ENCODE results near the gene ZC3H7B.

Gene ZC3H7B

DNA sequence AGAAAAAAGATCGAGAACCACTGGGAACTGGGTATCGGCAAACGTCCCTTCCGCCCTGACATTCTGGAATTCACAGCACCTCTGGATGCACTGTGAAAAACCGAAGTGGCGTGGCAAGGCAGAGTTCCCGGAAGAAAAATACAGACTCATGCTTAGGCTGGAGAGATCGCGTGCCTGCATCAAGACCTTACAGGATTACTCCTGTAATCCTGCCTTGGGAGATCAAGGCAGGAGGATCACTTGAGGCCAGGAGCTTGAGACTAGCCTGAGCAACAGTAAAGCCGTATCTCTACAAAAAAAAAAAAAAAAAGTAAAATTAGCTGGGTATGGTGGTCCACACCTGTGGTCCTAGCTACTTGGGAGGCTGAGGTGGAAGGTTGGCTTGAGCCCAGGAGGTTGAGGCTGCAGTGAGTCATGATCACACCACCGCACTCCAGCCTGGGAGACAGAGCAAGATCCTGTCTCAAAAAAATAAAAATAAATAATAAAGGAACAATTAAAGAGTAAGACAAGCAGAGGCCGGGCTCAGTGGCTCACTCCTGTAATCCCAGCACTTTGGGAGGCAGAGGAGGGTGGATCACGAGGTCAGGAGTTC is 60.5 kb downstream of the ZC3H7B start:
- Histone ChIP-seq H3K9me3 (ENCODE audit: control insufficient read depth, insufficient read depth, low read length) (no peaks in the 10 kb centered on the region), H3K4me3 (ENCODE audit: low read depth, low read length) (no peak overlapping the region), H3K36me3 (ENCODE audit: control insufficient read depth, insufficient read depth, low read length) (peaks cover 10% of the 10 kb centered on the region), H3K4me1 (ENCODE audit: control insufficient read depth, insufficient read depth, low read length) (peaks cover 3% of the 10 kb centered on the region), H3K9ac (ENCODE audit: low read depth, low read length) (no peak overlapping the region), H3K27me3 (ENCODE audit: control insufficient read depth, insufficient read depth, low read length) (no peaks in the 10 kb centered on the region)

GRCh38 chr22:41362615-41363014 is 61.3 kb downstream of the ZC3H7B start:
- H3K27me3 ChIP-seq (ENCODE audit: control insufficient read depth, insufficient read depth, low read length) = no peaks in the 10 kb centered on the region
- H3K4me1 ChIP-seq (ENCODE audit: control insufficient read depth, insufficient read depth, low read length) = peaks cover 4% of the 10 kb centered on the region
- no peak overlapping the region for H3K9ac ChIP-seq (ENCODE audit: low read depth, low read length)
- H3K36me3 ChIP-seq (ENCODE audit: control insufficient read depth, insufficient read depth, low read length) = peaks cover 5% of the 10 kb centered on the region
- no peaks in the 10 kb centered on the region for H3K9me3 ChIP-seq (ENCODE audit: control insufficient read depth, insufficient read depth, low read length)
- no peak overlapping the region for H3K4me3 ChIP-seq (ENCODE audit: low read depth, low read length)

- peaks cover 4% of the 10 kb centered on the region for H3K4me1 ChIP-seq (ENCODE audit: control insufficient read depth, insufficient read depth, low read length)
- H3K4me3 ChIP-seq (ENCODE audit: low read depth, low read length) = no peak overlapping the region
- no peaks in the 10 kb centered on the region for H3K36me3 ChIP-seq (ENCODE audit: control insufficient read depth, insufficient read depth, low read length)
- H3K27me3 ChIP-seq (ENCODE audit: control insufficient read depth, insufficient read depth, low read length) = no peaks in the 10 kb centered on the region
- H3K9ac ChIP-seq (ENCODE audit: low read depth, low read length) = no peak overlapping the region
- H3K9me3 ChIP-seq (ENCODE audit: control insufficient read depth, insufficient read depth, low read length) = no peaks in the 10 kb centered on the region
These were observed 62.9 kb downstream of the ZC3H7B start for GRCh38 chr22:41364233-41364632.

DNA sequence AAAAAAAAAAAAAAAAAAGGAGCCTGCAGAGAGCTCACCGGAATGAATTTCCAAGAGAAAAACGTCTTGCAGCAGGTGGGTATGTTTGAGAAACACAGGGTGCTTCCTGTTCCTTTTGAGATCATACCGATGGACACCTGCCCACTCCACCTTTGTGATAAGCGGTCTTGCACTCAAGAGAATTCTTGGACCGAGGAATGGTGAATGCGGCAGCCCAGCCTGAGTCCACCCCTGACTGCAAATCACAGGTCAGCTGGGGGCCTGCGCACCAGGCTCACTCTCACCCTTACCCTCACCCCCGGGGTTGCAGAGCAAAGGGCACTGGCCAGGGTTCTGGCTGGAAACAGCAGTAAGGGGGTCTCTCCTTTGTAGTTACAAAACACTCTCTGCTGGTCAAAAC is 63.6 kb downstream of the ZC3H7B start:
- no peaks in the 10 kb centered on the region for H3K36me3 ChIP-seq (ENCODE audit: control insufficient read depth, insufficient read depth, low read length)
- H3K4me3 ChIP-seq (ENCODE audit: low read depth, low read length) = no peak overlapping the region
- no peaks in the 10 kb centered on the region for H3K27me3 ChIP-seq (ENCODE audit: control insufficient read depth, insufficient read depth, low read length)
- H3K4me1 ChIP-seq (ENCODE audit: control insufficient read depth, insufficient read depth, low read length) = peaks cover 3% of the 10 kb centered on the region
- H3K9ac ChIP-seq (ENCODE audit: low read depth, low read length) = no peak overlapping the region
- no peaks in the 10 kb centered on the region for H3K9me3 ChIP-seq (ENCODE audit: control insufficient read depth, insufficient read depth, low read length)

- Histone ChIP-seq H3K9me3 (ENCODE audit: control insufficient read depth, insufficient read depth, low read length) (no peaks in the 10 kb centered on the region), H3K4me1 (ENCODE audit: control insufficient read depth, insufficient read depth, low read length) (peaks cover 2% of the 10 kb centered on the region), H3K4me3 (ENCODE audit: low read depth, low read length) (no peak overlapping the region), H3K36me3 (ENCODE audit: control insufficient read depth, insufficient read depth, low read length) (no peaks in the 10 kb centered on the region), H3K27me3 (ENCODE audit: control insufficient read depth, insufficient read depth, low read length) (no peaks in the 10 kb centered on the region), H3K9ac (ENCODE audit: low read depth, low read length) (no peak overlapping the region)
These were observed 64.1 kb downstream of the ZC3H7B start for GRCh38 chr22:41365425-41365824.

DNA sequence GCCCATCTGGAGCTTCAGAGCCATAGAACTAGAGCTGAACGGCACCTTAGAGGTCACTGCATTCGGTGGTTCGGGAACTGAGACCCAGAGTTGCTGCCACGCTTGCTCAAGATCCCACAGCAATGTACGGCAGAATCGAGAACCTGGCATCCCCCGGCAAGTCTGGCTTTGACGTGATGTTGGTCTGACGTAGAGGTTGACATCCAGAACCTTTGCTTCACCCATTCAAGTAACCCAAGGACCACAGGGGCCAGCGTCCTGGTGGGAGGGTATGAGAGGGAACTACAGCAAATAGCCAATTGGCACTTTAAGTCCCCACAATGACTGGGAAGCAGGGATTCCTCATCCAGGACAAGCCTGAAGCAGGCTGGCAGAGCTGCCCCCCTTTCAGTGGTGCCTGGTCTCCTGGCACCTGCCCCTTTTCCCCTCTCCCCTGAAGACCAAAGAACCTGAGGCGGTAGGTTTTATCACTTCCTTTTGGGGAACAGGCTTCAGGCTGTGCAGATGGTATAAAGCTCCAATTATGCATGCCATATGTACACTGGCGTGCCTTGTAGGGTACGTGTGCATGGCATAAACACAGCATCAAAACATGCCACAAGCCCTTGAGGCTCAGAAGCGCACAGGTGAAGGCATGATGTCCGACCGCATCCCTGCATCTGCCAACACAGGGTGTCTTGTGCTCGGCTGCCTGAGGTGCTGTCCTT is 65.2 kb downstream of the ZC3H7B start:
- Histone ChIP-seq H3K27me3 (ENCODE audit: control insufficient read depth, insufficient read depth, low read length) (no peaks in the 10 kb centered on the region), H3K4me1 (ENCODE audit: control insufficient read depth, insufficient read depth, low read length) (peaks cover 2% of the 10 kb centered on the region), H3K4me3 (ENCODE audit: low read depth, low read length) (no peak overlapping the region), H3K9me3 (ENCODE audit: control insufficient read depth, insufficient read depth, low read length) (no peaks in the 10 kb centered on the region), H3K36me3 (ENCODE audit: control insufficient read depth, insufficient read depth, low read length) (no peaks in the 10 kb centered on the region), H3K9ac (ENCODE audit: low read depth, low read length) (no peak overlapping the region)

DNA sequence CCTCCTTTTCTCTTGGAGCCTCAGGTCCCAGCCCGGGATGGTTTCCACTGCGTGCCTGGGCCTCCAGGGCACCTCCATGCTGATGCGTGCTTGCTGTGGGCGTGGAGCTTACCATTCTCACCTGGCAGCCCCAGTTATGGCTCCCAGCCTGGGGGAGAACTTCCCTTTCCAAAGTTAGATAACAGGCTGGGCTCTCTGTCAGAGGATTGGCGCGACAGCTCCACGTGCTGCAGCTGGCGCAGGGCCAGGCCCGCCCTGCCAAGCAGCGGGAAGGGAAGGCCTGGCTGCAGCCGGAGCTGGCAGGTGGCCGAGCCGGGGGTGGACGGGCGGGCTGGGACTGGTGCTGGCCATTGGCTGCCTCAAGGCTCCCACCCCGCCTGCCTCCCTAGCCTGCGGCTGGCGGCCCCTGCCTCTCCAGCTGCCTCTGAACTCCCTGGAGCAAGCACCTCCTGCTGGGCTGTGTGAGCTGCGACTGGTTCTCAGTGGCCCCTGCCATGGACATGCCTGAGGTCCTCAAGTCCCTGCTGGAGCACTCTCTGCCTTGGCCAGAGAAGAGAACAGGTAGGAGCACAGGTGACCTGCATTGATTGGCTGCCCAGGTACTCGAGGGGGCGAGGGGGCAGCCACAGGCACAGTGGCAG is 65.8 kb downstream of the ZC3H7B start:
- H3K4me3 ChIP-seq (ENCODE audit: low read depth, low read length) = no peak overlapping the region
- H3K9ac ChIP-seq (ENCODE audit: low read depth, low read length) = no peak overlapping the region
- H3K9me3 ChIP-seq (ENCODE audit: control insufficient read depth, insufficient read depth, low read length) = no peaks in the 10 kb centered on the region
- H3K27me3 ChIP-seq (ENCODE audit: control insufficient read depth, insufficient read depth, low read length) = no peaks in the 10 kb centered on the region
- peaks cover 2% of the 10 kb centered on the region for H3K4me1 ChIP-seq (ENCODE audit: control insufficient read depth, insufficient read depth, low read length)
- no peaks in the 10 kb centered on the region for H3K36me3 ChIP-seq (ENCODE audit: control insufficient read depth, insufficient read depth, low read length)

GRCh38 chr22:41367680-41368542 is 66.6 kb downstream of the ZC3H7B start:
- H3K4me3 ChIP-seq (ENCODE audit: low read depth, low read length) = no peak overlapping the region
- no peak overlapping the region for H3K9ac ChIP-seq (ENCODE audit: low read depth, low read length)
- H3K9me3 ChIP-seq (ENCODE audit: control insufficient read depth, insufficient read depth, low read length) = no peaks in the 10 kb centered on the region

DNA sequence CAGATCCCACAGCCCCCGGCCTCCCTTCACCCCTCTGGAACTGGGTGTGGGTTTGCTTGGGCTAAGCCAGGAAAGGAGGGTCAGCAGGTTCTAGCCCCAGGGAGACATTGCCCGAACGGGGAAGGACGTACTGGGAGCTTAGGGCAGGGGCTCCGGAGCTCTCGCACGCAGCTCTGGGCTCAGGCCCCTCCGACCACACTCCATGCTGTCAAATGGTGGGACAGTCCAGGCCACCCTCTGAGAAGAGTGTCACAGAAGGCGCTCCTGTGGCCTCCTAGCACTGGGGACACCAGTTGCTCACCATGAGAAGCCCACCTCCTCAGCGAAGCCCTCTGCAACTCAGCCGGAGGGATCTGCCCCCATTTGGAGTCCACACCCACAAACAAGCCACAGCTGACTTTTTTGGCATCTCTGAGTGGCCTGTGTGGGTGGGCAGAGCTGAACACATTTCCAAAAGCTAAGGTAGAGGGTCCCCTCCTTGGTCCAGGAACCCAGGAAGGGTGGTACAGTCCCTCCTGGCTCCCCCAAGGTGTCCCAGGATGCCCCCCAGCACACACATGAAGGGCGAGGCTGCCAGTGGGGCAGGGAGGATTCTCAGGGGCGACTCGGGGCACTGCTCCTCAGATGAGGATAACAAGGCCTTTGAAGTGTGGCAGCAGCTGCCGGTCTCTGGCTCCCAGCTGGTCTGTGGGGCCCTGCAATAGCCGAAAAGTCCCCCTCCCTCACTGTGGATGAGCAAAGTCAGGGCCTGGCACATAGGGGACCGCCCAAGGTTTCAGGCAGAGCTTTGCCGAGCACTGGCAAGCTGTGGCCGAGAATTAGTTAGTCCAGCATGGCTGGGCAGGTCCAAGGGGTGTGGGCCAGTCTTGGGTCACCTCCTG is 67.5 kb downstream of the ZC3H7B start:
- Histone ChIP-seq H3K9me3 (ENCODE audit: control insufficient read depth, insufficient read depth, low read length) (no peaks in the 10 kb centered on the region), H3K9ac (ENCODE audit: low read depth, low read length) (no peak overlapping the region), H3K27me3 (ENCODE audit: control insufficient read depth, insufficient read depth, low read length) (no peaks in the 10 kb centered on the region), H3K4me3 (ENCODE audit: low read depth, low read length) (no peak overlapping the region), H3K36me3 (ENCODE audit: control insufficient read depth, insufficient read depth, low read length) (no peaks in the 10 kb centered on the region), H3K4me1 (ENCODE audit: control insufficient read depth, insufficient read depth, low read length) (peaks cover 2% of the 10 kb centered on the region)

More at GRCh38 chr22:41367680-41368542, 66.6 kb downstream of the ZC3H7B start:
- Histone ChIP-seq H3K4me1 (ENCODE audit: control insufficient read depth, insufficient read depth, low read length) (peaks cover 2% of the 10 kb centered on the region), H3K36me3 (ENCODE audit: control insufficient read depth, insufficient read depth, low read length) (no peaks in the 10 kb centered on the region), H3K27me3 (ENCODE audit: control insufficient read depth, insufficient read depth, low read length) (no peaks in the 10 kb centered on the region)

GRCh38 chr22:41369424-41369745 is 68.1 kb downstream of the ZC3H7B start:
- Histone ChIP-seq H3K4me1 (ENCODE audit: control insufficient read depth, insufficient read depth, low read length) (peaks cover 2% of the 10 kb centered on the region), H3K4me3 (ENCODE audit: low read depth, low read length) (no peak overlapping the region), H3K27me3 (ENCODE audit: control insufficient read depth, insufficient read depth, low read length) (no peaks in the 10 kb centered on the region), H3K36me3 (ENCODE audit: control insufficient read depth, insufficient read depth, low read length) (no peaks in the 10 kb centered on the region), H3K9ac (ENCODE audit: low read depth, low read length) (no peak overlapping the region), H3K9me3 (ENCODE audit: control insufficient read depth, insufficient read depth, low read length) (no peaks in the 10 kb centered on the region)

DNA sequence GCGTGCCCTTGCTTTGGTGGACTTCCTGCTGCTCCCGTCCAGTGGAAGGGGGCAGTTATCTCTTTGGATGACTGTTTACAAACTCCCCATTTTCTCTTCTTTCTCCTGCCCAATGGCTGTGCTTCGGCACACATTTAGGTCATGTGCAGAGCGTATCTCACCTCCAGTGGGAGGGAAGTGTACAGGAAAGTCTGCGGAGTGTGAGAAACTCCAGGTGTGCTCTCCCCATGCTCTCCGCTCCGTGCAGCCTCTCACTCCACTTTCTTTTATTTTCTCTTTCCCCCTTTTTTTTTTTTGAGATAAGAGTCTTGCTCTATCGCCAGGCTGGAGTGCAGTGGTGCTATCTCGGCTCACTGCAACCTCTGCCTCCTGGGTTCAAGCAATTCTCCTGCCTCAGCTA is 68.5 kb downstream of the ZC3H7B start:
- Histone ChIP-seq H3K27me3 (ENCODE audit: control insufficient read depth, insufficient read depth, low read length) (no peaks in the 10 kb centered on the region), H3K4me1 (ENCODE audit: control insufficient read depth, insufficient read depth, low read length) (peaks cover 2% of the 10 kb centered on the region), H3K36me3 (ENCODE audit: control insufficient read depth, insufficient read depth, low read length) (no peaks in the 10 kb centered on the region), H3K9ac (ENCODE audit: low read depth, low read length) (no peak overlapping the region), H3K9me3 (ENCODE audit: control insufficient read depth, insufficient read depth, low read length) (no peaks in the 10 kb centered on the region), H3K4me3 (ENCODE audit: low read depth, low read length) (no peak overlapping the region)
